Neutrophil (primary cell): ENCODE measurements around the gene FAM222B.

Experiments
- H3K27ac ChIP-seq: fragments of 200-600 bp; sonication (generic); 2 replicates; pipeline ENCODE4 v1.5.1; 2016; ENCODE audit warnings: mild to moderate bottlenecking, moderate library complexity
- H3K27me3 ChIP-seq: fragments of 200-600 bp; sonication (generic); 2 replicates; pipeline ENCODE4 v1.6.0; 2016; ENCODE audit warnings: mild to moderate bottlenecking
- H3K36me3 ChIP-seq: fragments of 200-600 bp; sonication (generic); 2 replicates; pipeline ENCODE4 v1.5.1; 2017
- H3K4me1 ChIP-seq, 2 experiments: fragments of 200-600 bp in 1 of 2; sonication (generic) in 1 of 2; 1 replicate in 1 of 2; 2 replicates in 1 of 2; pipeline versions ENCODE4 v1.5.1 to v1.6.1; 2013 to 2016; ENCODE audit warnings: low read depth in 1 of 2, low read length in 1 of 2, mild to moderate bottlenecking in 1 of 2, moderate library complexity in 1 of 2; ENCODE audit not compliant: control insufficient read depth in 1 of 2, insufficient read depth in 1 of 2
- H3K4me3 ChIP-seq, 2 experiments: fragments of 200-600 bp in 1 of 2; sonication (generic) in 1 of 2; 1 replicate in 1 of 2; 2 replicates in 1 of 2; pipeline ENCODE4 v1.5.1; 2013 to 2016; ENCODE audit warnings: low read depth in 1 of 2, low read length in 1 of 2, mild to moderate bottlenecking in 1 of 2, moderate library complexity in 1 of 2
- H3K9me3 ChIP-seq: fragments of 200-600 bp; sonication (generic); 2 replicates; pipeline ENCODE4 v1.5.1; 2016
- CTCF ChIP-seq: fragments of 200-600 bp; sonication (generic); IDR thresholded peaks from 2 replicates; pipeline ENCODE4 v1.5.1; 2016; ENCODE audit warnings: antibody characterized with exemption

Gene FAM222B

GRCh38 chr17:28759256-28759865, 83.2 kb downstream of the FAM222B start:
- Histone ChIP-seq H3K36me3 (peaks cover 21% of the 10 kb centered on the region), H3K4me1 (peaks cover 18 to 25% of the 10 kb centered on the region in 2 experiments), H3K4me3 (no peak overlapping the region), H3K27ac (no peak overlapping the region), H3K9me3 (no peaks in the 10 kb centered on the region), H3K27me3 (no peaks in the 10 kb centered on the region)
- TF ChIP-seq CTCF: no peak

GRCh38 chr17:28758411-28759121, 84.0 kb downstream of the FAM222B start:
- peaks cover 21% of the 10 kb centered on the region for H3K36me3 ChIP-seq
- no peak overlapping the region for H3K27ac ChIP-seq
- no peaks in the 10 kb centered on the region for H3K27me3 ChIP-seq
- H3K9me3 ChIP-seq: no peaks in the 10 kb centered on the region
- no peak overlapping the region for H3K4me3 ChIP-seq
- no peak for TF ChIP-seq CTCF
- peaks cover 18 to 22% of the 10 kb centered on the region in 2 experiments for H3K4me1 ChIP-seq

GRCh38 chr17:28756049-28756804, 86.4 kb downstream of the FAM222B start:
- peaks cover 21% of the 10 kb centered on the region for H3K36me3 ChIP-seq

GRCh38 chr17:28755486-28755885, 87.1 kb downstream of the FAM222B start:
- Histone ChIP-seq H3K27ac (no peak overlapping the region), H3K27me3 (no peaks in the 10 kb centered on the region), H3K4me1 (peaks cover under 1% of the 10 kb centered on the region in 2 experiments), H3K4me3 (no peak overlapping the region), H3K36me3 (peaks cover 21% of the 10 kb centered on the region), H3K9me3 (no peaks in the 10 kb centered on the region)
- TF ChIP-seq CTCF: no peak

More at GRCh38 chr17:28756049-28756804, 86.4 kb downstream of the FAM222B start:
- H3K4me3 ChIP-seq: no peak overlapping the region
- H3K9me3 ChIP-seq: no peaks in the 10 kb centered on the region
- no peaks in the 10 kb centered on the region for H3K27me3 ChIP-seq
- H3K4me1 ChIP-seq: peaks cover 8% of the 10 kb centered on the region in 2 experiments
- no peak for TF ChIP-seq CTCF
- no peak overlapping the region for H3K27ac ChIP-seq

- Histone ChIP-seq H3K27ac (no peak overlapping the region), H3K4me3 (no peak overlapping the region), H3K9me3 (no peaks in the 10 kb centered on the region), H3K36me3 (no peaks in the 10 kb centered on the region), H3K27me3 (peaks cover 8% of the 10 kb centered on the region), H3K4me1 (peaks cover 0 to 11% of the 10 kb centered on the region in 2 experiments)
- no peak for TF ChIP-seq CTCF
Observed at GRCh38 chr17:28751600-28752366, 90.8 kb downstream of the FAM222B start.
